ENCODE measurements around the gene TMEM267.
A peak's percentile ranks its signal among the peaks of the same experiment; 100 is the strongest.

TMEM267 gene

GRCh38 chr5:43401827-43402226, 81.8 kb downstream of the TMEM267 start:
- DNase-seq = no peak

GRCh38 chr5:43400082-43400481, 83.6 kb downstream of the TMEM267 start:
- DNase-seq = no peak

- peak; percentile 66 for DNase-seq
These were observed 86.8 kb downstream of the TMEM267 start for GRCh38 chr5:43396762-43397304.

Data from activated naive CD4-positive, alpha-beta T cell treated with anti-CD3 and anti-CD28 coated beads, Interleukin-2, amount 50 U/mL, for 16 hours (primary cell).